ENCODE results near the gene EPHB6. TPM values are rescaled to one million over a fixed set of nuclear protein-coding genes. Genes with fewer than 3 reads are reported as not detected.

The EPHB6 gene
- polyA plus RNA-seq, 10 donors = 3.1 to 13.9 (median 5.4) TPM

DNA sequence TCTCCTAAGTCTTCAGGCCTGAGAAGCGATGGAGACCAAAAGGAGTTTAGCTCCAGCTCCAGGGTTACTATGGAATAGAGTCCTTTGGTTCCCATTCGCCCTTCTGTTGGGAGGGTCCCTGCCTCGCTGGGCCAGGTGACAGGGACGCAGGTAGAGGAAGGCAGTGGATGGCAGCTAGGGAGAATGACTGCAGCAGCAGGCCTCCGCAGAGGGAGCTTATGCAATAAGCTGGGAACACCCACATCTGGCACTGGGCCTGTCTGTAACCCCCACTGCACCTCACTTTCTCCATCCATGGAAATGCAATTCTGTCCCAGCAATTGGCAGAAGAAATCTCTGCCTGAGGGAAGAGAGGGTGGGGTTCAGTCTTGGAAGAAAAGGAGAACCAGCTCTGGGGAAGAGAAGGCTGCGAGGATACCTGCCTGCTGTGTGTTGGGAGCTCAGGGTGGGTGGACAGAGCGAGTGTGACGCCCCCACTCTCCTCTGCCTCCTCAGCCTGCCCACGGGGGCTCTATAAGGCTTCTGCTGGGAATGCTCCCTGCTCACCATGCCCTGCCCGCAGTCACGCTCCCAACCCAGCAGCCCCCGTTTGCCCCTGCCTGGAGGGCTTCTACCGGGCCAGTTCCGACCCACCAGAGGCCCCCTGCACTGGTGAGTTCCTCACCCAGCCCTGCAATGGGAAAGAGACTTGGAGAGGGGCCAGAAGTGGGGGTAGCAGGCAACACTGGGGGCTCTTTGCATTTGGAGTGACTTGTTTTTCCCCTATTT is 10.3 kb downstream of the EPHB6 start:
- no peak for DNase-seq

DNA sequence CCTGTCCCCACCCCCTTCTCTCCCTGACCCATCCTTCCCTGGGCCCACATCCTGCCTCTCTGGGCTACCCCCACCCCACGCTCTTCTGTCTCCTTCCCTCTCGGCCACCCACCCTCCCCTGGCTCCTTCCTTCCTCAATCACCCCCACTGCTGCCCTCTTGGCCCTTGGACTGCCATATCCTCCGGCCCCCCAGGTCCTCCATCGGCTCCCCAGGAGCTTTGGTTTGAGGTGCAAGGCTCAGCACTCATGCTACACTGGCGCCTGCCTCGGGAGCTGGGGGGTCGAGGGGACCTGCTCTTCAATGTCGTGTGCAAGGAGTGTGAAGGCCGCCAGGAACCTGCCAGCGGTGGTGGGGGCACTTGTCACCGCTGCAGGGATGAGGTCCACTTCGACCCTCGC is 10.9 kb downstream of the EPHB6 start:
- no peak for DNase-seq

DNA sequence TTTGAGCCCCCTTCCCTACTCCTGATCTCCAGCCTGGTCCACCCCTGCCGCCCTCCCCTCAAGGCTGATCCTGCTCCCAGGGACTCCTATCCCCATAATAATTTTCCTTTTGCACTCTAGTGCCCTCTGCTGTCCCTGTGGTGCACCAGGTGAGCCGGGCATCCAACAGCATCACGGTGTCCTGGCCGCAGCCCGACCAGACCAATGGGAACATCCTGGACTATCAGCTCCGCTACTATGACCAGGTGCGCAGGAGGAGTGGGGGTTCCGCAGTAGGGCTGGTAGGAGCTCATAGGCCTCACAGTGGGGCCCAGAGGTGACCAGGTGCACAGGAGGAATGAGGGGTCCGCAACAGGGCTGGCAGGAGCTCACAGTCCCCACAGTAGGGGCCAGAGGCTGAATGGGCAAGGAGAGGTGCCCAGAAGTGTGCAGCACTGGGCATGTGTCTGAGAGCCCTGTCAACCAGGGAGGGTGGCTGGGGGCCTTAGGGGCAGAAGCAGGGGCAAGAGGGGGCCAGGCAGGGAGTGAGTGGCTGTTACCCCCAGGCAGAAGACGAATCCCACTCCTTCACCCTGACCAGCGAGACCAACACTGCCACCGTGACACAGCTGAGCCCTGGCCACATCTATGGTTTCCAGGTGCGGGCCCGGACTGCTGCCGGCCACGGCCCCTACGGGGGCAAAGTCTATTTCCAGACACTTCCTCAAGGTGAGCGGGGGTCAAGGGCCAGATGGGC is 11.7 kb downstream of the EPHB6 start:
- DNase-seq = peak in 2 of 3 donors; percentile 13 to 26

DNA sequence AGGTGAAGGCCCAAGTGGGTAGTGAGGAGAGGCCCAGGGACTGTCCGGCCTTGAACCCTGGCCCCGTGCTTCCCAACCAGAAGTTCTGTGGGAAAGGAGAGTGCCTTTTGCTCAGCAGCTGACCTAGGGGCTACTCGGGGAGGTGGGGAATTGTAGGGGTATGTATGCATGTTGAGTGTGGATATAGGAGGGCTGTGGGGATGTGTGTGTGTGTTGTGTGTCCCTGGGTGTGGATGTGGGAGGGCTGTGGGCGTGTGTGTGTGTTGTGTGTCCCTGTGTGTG is 12.2 kb downstream of the EPHB6 start:
- no peak for DNase-seq

GRCh38 chr7:142867398-142868187 is 12.7 kb downstream of the EPHB6 start:
- no peak for DNase-seq

DNA sequence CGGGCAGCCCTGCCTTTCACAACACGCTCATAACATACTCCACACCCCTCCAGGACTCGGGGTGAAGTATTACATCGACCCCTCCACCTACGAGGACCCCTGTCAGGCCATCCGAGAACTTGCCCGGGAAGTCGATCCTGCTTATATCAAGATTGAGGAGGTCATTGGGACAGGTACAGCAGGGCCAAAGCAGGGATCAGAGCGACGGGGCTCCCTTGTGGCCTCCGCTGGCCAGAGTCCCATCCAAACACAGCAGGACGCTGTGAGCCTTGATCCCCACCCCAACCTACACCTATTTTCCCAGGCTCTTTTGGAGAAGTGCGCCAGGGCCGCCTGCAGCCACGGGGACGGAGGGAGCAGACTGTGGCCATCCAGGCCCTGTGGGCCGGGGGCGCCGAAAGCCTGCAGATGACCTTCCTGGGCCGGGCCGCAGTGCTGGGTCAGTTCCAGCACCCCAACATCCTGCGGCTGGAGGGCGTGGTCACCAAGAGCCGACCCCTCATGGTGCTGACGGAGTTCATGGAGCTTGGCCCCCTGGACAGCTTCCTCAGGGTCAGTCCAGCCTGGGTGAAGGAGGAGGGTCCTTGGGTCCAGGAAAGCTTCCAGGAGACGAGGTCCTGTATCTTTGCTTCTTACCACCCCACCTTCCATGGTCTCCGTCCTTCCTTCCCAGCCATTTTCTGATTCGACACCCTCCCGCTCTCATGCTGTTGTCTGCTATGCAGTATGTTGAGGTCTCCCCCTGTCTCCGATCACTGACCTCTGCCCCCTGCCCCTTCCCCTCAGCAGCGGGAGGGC is 13.5 kb downstream of the EPHB6 start:
- no peak for DNase-seq

GRCh38 chr7:142868986-142869415 is 14.1 kb downstream of the EPHB6 start:
- DNase-seq = no peak

- no peak for DNase-seq
Observed at GRCh38 chr7:142869434-142869833, 14.6 kb downstream of the EPHB6 start.

- no peak for DNase-seq
Observed at GRCh38 chr7:142870147-142870559, 15.3 kb downstream of the EPHB6 start.

DNA sequence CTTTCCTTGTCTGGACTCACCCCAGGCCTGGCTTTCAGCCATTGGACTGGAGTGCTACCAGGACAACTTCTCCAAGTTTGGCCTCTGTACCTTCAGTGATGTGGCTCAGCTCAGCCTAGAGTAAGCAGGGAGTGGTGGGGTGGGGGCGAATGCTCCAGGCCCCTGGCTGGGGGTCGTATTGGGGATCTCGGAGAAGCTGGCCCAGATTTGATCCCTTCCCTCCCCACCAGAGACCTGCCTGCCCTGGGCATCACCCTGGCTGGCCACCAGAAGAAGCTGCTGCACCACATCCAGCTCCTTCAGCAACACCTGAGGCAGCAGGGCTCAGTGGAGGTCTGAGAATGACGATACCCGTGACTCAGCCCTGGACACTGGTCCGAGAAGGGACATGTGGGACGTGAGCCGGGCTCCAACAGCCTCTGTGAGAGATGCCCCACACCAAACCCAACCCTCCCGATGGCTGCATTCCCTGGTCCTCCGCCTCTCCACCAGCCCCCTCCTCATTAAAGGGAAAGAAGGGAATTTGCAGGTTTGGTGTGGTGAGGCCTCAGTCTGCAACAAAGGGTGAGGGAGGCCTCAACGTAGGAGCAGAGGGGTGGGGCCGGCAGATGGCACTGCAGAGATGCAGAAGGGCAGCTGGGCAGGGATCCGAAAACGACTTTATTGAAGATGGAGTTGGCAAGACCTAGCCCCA is 15.8 kb downstream of the EPHB6 start:
- no peak for DNase-seq

- no peak for DNase-seq
Observed at GRCh38 chr7:142871260-142872105, 16.6 kb downstream of the EPHB6 start.

DNA sequence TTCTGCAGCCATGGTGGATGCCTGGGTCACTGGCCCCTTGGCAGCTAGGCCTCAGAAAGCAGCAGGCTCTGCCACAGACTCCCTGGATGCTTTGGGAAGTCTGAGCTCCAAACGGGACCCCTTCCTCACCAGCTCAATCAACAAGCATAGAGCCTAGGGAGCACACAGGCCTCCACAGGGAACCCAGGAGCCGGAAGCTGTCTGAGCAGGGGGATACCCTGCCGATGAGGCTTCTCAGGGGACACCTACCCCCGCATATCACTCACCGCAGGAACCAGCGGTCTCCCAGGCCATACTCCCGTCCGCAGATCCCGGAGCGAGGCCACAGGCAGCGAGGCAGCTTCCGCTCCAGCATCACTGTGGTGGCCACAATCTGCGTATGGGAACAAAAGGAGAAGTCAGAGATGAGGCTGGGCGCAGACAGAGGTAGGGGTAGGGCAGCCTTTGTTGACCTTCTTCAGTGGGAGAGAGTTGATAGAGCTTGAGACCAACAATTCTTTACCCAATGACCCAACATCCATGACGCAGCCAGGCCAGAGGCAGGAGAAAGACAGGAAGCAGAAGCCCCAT is 17.3 kb downstream of the EPHB6 start:
- DNase-seq = no peak

DNA sequence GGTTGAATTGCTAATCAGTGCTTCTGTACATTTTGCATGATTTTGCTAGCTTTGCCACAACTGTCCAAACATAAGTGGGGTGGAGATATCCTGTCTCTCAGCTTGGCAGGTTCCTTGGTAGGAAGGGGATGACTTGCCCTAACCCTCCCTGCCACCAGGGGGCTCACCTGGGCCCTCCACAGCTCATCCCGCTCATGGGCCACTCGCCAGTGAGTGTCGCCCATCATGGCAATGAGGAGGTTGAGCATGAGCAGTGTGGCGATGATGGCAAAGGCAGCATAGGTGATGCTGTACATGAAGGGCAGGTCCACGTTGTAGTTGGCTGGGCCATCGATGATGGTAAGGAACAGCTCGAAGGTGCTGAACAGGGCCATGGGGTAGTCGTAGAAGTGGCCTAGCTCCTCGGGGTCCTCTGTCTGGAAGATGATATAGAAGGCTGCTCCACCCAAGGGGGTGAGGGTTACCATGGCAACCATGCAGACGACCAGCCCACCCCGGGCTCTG is 18.5 kb downstream of the EPHB6 start:
- no peak for DNase-seq

GRCh38 chr7:142873871-142874270 is 19.0 kb downstream of the EPHB6 start:
- DNase-seq = no peak

DNA sequence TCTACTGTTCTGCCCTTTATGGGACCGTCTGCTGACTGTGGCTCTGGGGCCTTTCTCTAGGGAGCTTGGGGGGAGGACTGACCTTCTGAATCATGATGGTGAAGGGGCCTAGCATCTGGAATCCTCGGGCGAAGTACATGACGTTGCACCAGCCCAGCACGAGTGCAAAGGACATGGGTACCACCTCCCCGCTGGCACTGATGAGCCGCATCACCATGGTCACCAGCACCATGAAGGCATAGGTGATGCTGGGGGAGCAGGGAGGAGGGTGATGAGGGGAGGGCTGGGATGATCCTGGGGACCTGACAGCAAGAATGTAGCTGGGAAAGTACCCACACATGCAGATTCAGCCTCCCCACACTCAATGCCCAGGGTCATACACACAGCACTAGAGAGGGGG is 19.5 kb downstream of the EPHB6 start:
- no peak for DNase-seq

DNA sequence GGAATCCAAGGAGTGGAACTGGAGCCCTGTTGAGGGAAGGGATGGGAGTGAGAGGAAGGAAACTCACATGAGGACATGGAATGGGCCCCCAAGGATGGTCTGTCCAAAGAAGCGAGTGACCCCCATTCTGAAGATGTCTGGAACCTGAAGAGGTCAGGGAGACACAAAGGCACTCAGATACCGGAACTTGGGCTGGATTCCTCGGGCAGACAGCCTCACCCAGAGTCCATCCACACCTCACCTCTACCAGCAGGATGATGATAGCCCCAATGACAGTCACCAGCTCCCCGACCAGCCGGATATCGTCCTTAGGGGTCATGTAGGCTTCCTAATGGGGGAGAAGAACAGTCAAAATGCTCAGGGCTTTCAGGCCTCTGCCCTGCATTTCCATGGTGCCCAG is 20.0 kb downstream of the EPHB6 start:
- no peak for DNase-seq

- DNase-seq = no peak
Observed at GRCh38 chr7:142875456-142875855, 20.6 kb downstream of the EPHB6 start.

GRCh38 chr7:142876236-142876960 is 21.5 kb downstream of the EPHB6 start:
- DNase-seq = no peak
